SHP77 treated with DMSO at 0.1 percent for 48 hours (cell line): Measurements from ENCODE around the gene LY86.
A peak's percentile ranks its signal among the peaks of the same experiment; 100 is the strongest.

Experiments used
- DNase-seq: peaks from one replicate; lab custom pipeline; 2025; lab: John Stamatoyannopoulos, UW

The LY86 gene

GRCh38 chr6:6682225-6682624 is 93.7 kb downstream of the LY86 start:
- DNase-seq: no peak

DNA sequence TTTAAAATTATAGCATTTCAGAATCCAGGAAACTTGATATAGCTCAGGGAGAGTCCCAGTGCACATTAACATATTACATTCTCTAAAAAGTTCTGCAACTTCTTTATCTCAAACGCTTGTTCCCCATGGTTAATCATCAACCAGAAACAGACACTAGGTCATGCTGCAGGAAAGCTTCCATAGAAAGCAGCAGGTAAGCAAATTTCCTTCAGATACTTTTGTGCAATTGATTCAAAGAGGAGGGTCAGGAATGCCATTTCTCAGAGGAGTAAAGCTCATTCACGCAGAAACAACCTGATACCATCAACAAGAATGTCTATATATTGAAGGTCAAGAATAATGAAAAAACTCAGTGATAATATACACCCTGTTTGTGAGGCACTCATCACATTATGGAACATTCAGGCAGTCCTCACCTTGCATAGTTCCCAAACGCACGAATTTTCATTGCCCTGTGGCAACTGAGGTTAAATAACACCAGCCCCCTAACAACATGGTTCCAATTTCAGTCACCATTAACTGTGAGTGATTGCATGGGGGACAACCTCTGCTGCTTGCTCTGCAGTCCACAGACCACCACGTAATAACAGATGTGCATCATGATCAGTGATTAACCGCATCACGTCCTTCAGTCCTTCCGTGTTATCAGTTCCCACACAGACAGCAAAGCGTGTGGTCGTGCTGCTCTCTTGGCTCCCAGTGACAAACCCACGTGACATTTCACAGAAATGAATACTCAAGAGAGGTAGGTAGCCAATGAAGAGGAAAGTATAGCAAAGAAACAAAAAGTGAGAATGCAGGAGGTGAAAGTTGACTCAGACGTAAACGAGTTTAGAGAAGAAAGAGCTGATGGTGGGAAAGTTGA is 95.7 kb downstream of the LY86 start:
- no peak for DNase-seq

DNA sequence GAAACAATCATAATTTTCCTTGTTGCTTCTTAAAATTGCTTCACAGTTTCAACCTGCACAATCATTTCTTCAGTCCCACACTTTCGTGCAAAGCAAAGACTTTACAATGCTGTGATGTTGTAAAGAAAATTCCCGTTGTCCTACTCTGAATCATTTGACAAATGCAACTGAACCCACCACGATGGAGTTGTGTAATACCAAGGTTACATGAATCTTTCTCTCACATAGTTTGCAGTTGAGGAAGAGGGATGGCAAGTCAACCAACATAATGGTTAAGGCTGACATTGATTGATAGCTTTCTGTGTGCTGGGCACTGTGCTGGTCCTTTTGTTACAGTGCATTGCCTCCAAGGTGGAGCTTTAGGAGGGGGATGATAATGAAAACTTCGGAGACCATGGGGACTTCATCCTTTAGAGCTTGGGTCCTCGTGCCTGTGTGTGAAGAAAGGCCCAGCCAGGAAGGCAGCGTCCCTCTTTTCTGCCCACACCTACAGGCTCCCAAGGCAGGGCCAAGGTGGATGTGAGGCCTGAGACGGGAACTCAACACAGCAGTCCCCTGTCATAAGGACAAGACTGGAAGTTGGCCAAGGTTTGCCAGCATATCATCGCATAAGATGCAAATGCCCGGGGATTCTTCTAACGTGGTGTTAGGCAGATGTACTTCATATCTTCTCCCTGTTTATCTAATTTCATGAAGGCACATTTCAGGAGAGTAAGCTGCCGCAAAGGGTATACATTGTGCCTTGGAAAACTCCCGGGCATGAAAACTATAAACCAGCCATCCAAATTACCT is 96.9 kb downstream of the LY86 start:
- DNase-seq: no peak

DNA sequence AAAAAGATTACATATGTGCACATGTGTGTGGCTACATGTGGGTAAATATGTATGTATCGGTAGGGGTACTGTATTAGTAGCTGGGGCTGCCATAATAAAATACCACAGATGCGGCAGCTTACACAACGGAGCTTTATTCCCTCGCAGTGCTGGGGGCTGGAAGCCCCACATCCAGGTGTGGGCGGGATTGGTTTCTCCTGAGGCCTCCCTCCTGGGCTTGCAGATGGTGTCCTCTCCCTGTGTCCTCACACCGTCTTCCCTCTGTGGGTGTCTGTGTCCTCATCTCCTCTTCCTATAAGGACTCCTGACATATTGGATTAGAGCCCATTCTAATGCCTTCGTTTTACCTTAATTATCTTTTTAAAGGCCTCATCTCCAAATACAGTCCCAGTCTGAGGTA is 97.7 kb downstream of the LY86 start:
- DNase-seq: no peak

DNA sequence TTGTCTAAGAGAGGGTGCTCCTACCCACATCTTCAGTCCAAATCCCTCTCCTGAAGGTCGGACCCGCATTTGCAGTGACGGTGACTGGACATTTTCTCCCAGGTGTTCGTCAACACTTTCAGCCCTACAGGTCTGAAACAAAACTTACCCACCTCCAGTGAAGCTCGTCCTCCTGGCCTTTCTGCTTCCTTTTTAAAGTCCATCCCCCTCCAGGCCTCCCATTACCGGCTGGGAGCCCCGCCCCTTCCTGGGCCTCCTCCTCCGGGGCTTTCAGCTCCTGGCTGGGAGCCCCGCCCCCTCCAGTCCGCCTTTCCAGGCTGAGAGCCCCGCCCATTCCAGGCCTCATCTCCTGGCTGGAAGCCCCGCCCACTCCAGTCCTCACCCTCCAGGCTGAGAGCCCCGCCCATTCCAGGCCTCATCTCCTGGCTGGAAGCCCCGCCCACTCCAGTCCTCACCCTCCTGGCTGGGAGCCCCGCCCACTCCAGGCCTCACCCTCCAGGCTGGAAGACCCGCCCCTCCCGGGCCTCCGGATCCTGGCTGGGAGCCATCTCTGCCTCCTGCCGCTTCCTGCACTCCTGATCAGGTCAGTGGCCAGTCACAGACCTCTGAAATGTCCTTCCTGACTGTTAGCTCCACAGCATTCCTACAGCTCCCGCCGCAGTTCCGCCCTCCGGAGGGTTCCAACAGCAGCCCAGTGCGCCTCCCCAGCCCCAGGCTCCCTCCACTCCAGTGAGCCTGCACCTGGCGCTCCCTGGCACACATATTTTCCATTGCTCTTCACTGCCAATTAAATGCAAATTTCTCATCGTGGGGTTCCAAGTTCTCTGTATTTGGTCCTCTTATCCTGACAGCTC is 98.5 kb downstream of the LY86 start:
- peak; percentile 95 for DNase-seq

DNA sequence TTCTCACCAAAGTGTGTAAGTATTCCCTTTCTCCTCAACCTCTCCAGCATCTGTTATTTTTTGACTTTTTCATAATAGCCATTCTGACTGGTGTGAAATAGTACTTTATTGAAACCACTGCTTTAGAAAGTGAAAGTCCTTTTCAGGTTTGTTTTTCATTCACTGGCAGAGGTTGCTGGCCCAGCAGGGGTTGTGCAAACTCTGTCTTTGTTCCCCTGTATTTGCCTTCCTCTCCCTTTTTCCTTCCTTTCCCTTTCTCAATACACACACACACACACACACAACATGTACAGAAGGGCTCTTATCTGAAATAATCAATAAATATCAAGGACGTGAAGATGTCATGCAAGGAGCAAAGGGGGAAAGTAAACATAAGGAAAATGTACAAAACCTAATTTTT is 99.8 kb downstream of the LY86 start:
- no peak for DNase-seq

DNA sequence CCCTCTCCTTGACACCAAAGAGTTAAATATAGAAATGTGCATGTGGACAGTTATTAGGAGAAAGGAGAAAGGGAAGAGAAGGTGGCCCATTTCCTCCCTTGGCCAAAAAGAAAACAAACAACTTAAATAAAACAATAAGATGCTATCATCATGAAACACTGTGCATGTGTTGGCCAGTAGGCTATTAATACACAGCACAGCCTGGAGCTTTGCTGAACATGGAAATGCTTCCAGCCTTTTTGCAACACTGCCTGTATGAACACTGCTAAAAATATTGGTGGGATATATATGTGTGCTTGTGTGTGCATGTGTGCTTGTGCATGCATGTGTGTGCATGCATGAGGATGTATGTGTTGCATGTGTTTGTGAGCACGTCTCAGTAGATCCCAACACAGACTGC is 100.4 kb downstream of the LY86 start:
- no peak for DNase-seq

GRCh38 chr6:6689400-6690143 is 101.1 kb downstream of the LY86 start:
- no peak for DNase-seq

GRCh38 chr6:6690144-6690483 is 101.6 kb downstream of the LY86 start:
- no peak for DNase-seq

DNA sequence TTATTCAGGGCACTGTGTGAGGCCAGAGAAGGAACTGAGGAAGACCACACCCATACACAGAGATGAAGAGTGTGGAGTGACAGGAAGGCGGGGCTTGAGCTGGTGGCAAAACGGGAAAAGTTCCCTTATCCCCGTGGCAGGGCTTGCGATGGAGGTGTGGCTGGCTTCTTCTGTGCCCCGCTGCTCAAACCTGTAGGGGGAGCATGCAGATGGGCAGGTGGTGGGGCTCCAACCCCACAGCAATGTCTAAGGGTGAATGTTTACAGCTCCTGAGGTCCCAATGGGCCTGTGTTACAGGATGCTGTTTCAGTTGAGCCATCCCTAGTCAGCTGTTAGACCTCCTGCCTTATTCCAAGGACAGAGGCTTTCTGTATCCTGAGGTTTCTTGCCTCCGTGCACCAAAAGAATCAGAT is 105.9 kb downstream of the LY86 start:
- no peak for DNase-seq

GRCh38 chr6:6694825-6695624 is 106.5 kb downstream of the LY86 start:
- DNase-seq: no peak

DNA sequence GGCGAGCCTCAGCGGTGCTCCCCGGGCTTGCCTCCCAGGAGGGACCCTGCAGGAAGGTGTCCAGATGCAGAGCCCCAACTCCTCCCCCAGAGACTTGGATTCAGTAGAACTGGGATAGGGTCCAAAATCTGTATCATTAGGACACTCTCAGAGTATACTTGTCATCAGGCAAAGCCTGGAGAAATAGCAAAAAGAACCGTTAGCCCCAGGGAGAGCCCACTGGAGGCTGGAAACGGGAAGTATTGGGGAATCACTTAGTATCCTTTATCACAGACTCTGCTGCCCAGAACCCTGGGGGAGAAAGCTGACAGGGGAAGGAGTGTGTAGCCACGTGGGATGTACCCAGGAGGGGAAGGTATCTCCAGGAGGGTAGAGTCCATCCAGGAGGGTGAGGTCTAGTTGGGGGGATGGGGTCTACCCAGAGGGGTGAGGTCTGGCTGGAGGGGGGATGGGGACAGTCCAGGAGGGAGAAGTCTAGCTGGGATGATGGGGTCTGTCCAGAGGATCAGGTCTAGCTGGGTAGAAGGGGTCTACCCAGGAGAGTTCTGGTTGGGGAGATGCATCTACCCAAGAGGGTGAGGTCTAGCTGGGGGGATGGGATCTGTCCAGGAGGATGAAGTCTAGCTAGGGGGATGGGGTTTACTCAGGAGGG is 107.2 kb downstream of the LY86 start:
- no peak for DNase-seq

DNA sequence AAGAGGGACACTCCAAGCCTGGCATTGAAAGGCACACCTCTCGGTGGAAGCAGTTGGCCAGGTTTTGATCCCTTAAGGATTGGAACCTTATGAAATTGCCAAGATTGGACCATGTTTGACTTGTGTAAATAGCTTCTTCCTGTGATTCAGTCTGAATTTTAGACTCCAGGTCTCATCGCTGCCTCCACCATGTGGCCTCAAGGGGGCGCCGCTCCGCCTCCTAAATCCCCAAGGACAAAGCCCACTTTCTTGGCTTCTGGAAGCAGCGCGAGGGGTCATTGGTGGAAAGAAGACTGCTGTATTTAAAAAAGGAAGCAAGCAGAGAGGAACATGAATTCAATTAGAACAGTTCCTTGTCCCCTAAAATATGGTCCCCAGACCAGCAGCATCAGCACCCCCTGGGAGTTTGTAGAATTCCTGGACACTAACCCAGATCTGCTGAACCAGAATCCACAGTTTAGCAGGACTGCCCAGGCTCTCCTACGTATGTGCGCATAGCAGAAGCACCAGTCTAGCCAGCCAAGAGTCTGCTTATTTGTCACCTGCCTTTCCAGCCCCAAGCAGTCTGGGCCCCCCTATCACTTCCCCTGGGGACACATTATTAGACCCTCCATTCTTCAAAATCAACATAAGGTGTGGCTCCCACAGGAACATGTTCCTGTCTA is 108.5 kb downstream of the LY86 start:
- peak; percentile 54 for DNase-seq

GRCh38 chr6:6697620-6698019 is 109.1 kb downstream of the LY86 start:
- no peak for DNase-seq

DNA sequence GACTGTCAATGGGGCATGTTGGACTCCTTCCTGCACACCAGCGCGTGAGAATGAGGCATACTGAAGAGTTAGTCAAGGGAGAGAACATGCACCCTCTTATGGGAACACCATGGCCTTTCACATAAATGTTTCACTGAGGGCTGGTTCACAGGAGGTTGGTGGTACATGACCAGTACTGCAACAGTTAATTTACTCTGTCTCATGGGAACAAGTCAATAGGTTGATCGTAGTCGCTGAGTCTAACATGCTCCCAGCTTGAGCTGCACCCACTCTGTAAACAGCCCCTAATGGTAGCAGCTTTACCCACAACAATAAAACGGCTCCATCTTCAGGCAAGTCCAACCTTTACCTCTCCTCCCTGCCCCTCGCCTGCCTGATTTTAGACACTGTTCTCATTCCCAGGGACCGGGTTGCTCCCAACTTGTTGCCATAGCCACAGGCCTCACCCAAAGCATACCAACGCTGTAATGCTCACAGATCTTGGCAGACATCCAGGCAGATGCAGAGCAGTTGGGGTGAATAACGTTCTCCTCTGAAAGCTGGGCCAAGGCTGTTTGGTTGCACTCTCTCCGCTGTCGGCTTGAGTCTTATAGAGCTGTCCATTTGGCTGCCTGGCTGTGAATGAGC is 111.3 kb downstream of the LY86 start:
- peak; percentile 90 for DNase-seq

- no peak for DNase-seq
Measured at GRCh38 chr6:6700407-6701270, 112.1 kb downstream of the LY86 start.

DNA sequence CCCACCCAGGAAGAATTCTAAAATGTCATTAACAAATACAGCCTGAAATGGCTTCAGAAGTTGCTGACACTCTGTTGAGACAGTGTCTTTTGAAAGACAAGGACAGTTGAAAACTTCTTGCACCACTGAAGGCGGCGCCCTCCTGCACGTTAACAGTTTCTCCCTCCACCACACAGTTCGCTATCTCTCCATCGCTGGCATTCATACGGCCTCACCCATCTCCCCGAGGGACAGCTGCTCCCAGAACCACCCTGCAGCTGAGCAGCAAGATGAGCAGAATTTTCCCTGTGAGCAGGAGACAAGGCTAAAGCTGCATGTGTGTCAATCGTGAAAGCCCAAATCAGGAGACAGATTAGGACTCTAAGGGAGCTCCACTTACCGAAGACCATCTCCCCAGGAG is 113.3 kb downstream of the LY86 start:
- DNase-seq: peak; percentile 56

DNA sequence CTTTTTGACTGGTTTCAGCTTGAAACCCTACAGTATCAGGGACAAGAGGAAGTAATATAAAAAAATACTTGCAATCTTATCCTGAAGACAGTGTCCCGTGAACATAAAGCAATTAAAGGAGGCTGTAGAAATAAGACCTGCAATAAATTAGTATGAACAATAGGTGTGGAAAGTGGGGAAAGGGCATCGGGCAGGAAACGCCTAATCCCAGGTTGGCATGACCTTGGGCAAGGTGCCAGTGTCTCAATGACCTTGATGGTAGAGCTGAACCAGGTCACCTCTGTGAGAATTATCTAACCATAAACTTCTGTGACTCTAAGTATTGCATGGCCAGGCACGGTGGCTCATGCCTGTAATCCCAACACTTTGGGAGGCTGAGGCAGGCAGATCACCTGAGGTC is 115.2 kb downstream of the LY86 start:
- no peak for DNase-seq
